Prostate gland (tissue), 2 donors: ENCODE results near the gene TM9SF1. TPM values are rescaled to one million over a fixed set of nuclear protein-coding genes. Genes with fewer than 3 reads are reported as not detected.

Experiments
- DNase-seq: peaks from one replicate; pipeline ENCODE4 v3.0.0-alpha.2; 2019; ENCODE audit warnings: low spot score
- H3K27ac ChIP-seq, 2 donors: fragments of 200-600 bp; sonication (generic); 2 replicates each; pipeline ENCODE4 v1.5.1; 2017 to 2019
- H3K27me3 ChIP-seq: fragments of 200-600 bp; sonication (generic); replicated peaks from 2 replicates; pipeline ENCODE4 v1.5.1; 2019; ENCODE audit not compliant: insufficient read depth
- H3K36me3 ChIP-seq, 2 donors: fragments of 200-600 bp; sonication (generic); 1 replicate in 1 of 2; 2 replicates in 1 of 2; pipeline versions ENCODE4 v1.5.1 to v1.8.1; 2017 to 2019
- H3K4me1 ChIP-seq: fragments of 200-600 bp; sonication (generic); replicated peaks from 2 replicates; pipeline ENCODE4 v1.5.1; 2019
- H3K4me3 ChIP-seq, 2 donors: fragments of 200-600 bp; sonication (generic); 2 replicates each; pipeline ENCODE4 v1.5.1; 2017 to 2019
- H3K9me3 ChIP-seq: fragments of 200-600 bp; sonication (generic); 2 replicates; pipeline ENCODE4 v1.5.1; 2017
- POLR2A ChIP-seq: fragments of 450-650 bp; IDR thresholded peaks from one replicate; pipeline ENCODE4 v1.6.1; 2016; ENCODE audit warnings: antibody characterized with exemption, mild to moderate bottlenecking
- POLR2AphosphoS5 ChIP-seq: sonication (generic); formaldehyde crosslinking; IDR thresholded peaks from one replicate; pipeline ENCODE4 v1.6.1; 2017; ENCODE audit warnings: antibody characterized with exemption
- WGBS: methylation state at CpG from one replicate; pipeline ENCODE4 v1.1.5; 2018; 5-methylcytosine and 5-hydroxymethylcytosine counted together
- intact Hi-C: fragments of 100-400 bp; cut with DNase I; formaldehyde crosslinking; loops from one replicate; pipeline ENCODE4 v1.14.2; 2022
- total RNA-seq, 2 donors: library from RNA; depleted of rRNA; stranded (reverse); fragments of >200 nt; gene quantifications; one replicate each; pipeline ENCODE4 v1.1.0, GENCODE V29; 2016
- TF ChIP-seq, protein P1 (sequence below), 4 experiments: fragments of 200-600 bp in 2 of 4; fragments of 450-650 bp in 2 of 4; sonication (generic) in 2 of 4; IDR thresholded peaks; 1 replicate in 3 of 4; 2 replicates in 1 of 4; pipeline ENCODE4 v1.5.1; 2016 to 2019; ENCODE audit warnings: antibody characterized with exemption in 4 of 4, mild to moderate bottlenecking in 2 of 4, moderate library complexity in 2 of 4

The TM9SF1 gene
- total RNA-seq, 2 donors from 2014 or later, result 68.9 to 113 TPM

DNA sequence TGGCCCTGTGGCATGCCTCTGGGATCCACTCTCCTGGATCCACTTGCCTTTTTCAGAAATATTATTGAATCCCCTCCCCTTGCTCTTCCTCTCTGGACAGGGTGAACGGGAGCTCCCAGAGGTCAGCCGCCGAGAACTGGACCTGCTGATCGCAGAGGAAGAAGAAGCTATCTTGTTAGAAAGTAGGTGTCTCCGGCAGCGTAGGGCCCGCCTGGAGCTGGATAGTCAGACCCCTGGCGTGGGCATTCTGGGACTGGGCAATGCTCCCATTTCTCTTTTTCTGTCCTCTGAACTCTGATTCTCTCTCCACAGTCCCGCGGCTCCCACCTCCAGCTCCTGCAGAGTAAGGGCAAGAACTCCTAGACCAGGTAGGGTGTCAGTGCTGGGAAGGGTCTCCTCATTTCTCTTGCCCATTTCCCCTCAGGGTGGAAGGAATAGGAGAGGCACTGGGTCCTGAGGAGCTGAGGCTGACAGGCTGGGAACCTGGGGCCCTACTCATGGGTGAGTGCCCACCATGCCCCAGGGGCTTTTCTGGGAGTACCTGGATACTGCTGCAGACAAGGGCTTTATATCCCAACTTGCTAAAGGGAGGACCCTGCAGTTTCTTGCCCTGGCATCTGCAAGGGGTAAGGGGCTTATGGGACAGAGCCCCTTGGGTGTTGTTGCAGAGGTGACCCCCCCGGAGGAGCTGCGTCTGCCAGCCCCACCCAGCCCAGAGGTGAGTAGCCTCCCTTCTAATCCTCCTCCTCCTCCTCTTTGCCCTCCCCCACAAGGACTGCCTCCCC, 18.0 kb downstream of the TM9SF1 start:
- peaks cover 3% of the 10 kb centered on the region for H3K4me1 ChIP-seq
- H3K27ac ChIP-seq, result no peak overlapping the region
- no peaks in the 10 kb centered on the region for H3K36me3 ChIP-seq
- 92% methylated on average over 12 of the region's 12 CpGs for WGBS
- intact Hi-C loops, result no loop called here
- H3K9me3 ChIP-seq, result no peaks in the 10 kb centered on the region
- DNase-seq, result no peak
- no peaks in the 10 kb centered on the region for H3K27me3 ChIP-seq
- TF ChIP-seq, protein P1, sequence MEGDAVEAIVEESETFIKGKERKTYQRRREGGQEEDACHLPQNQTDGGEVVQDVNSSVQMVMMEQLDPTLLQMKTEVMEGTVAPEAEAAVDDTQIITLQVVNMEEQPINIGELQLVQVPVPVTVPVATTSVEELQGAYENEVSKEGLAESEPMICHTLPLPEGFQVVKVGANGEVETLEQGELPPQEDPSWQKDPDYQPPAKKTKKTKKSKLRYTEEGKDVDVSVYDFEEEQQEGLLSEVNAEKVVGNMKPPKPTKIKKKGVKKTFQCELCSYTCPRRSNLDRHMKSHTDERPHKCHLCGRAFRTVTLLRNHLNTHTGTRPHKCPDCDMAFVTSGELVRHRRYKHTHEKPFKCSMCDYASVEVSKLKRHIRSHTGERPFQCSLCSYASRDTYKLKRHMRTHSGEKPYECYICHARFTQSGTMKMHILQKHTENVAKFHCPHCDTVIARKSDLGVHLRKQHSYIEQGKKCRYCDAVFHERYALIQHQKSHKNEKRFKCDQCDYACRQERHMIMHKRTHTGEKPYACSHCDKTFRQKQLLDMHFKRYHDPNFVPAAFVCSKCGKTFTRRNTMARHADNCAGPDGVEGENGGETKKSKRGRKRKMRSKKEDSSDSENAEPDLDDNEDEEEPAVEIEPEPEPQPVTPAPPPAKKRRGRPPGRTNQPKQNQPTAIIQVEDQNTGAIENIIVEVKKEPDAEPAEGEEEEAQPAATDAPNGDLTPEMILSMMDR (IDR thresholded peaks at IDR 0.05), result no peak
- TF ChIP-seq POLR2A, result no peak
- no peak for TF ChIP-seq POLR2AphosphoS5
- H3K4me3 ChIP-seq, result no peak overlapping the region

DNA sequence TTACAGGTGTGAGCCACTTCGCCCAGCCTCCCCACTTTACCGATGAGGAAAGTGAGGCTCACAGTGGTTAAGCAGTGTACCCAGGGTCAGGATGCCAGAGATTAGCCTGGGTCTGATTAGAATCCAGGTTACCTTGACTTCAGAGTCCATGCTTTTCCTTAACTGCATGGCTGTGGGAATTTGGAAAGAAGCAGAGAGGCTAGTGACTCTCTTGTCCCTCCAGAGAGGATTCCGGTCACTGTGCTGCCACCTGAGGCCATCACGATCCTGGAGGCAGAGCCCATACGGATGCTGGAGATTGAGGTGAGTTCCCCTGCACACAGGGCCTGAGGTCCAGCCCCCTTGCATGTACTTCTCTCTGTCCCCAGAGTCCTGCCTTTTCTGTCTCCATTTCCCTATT, 18.6 kb downstream of the TM9SF1 start:
- H3K36me3 ChIP-seq, result no peaks in the 10 kb centered on the region
- H3K27ac ChIP-seq, result no peak overlapping the region
- H3K4me3 ChIP-seq, result no peak overlapping the region
- H3K27me3 ChIP-seq, result no peaks in the 10 kb centered on the region
- intact Hi-C loops, result no loop called here
- TF ChIP-seq POLR2A (no peak), POLR2AphosphoS5 (no peak)
- TF ChIP-seq, protein P1 (IDR thresholded peaks at IDR 0.05), result no peak
- H3K9me3 ChIP-seq, result no peaks in the 10 kb centered on the region
- DNase-seq, result no peak
- peaks cover 3% of the 10 kb centered on the region for H3K4me1 ChIP-seq
- 90% methylated on average over 5 of the region's 5 CpGs for WGBS

DNA sequence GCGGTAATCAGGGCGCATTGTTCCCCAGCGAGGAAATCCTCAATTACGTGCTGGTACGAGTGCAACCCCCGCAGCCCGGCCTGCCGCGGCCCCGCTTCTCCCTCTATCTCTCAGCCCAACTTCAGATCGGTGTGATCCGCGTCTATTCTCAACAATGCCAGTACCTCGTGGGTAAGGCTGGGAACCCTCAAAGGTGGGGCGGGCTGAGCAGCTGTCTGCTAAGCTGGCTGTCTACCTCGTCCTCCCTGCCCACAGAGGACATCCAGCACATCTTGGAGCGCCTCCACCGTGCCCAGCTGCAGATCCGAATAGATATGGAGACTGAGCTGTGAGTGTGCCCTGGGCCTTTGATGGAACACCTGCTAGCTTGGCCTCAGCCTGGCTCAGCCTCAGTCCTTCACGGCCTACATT, 22.4 kb downstream of the TM9SF1 start:
- H3K9me3 ChIP-seq, result no peaks in the 10 kb centered on the region
- TF ChIP-seq, protein P1 (IDR thresholded peaks at IDR 0.05), result no peak
- TF ChIP-seq POLR2AphosphoS5 (no peak), POLR2A (no peak)
- DNase-seq, result no peak
- no peak overlapping the region for H3K27ac ChIP-seq
- intact Hi-C loops, result no loop called here
- no peak overlapping the region for H3K4me3 ChIP-seq
- no peaks in the 10 kb centered on the region for H3K4me1 ChIP-seq
- 56% methylated on average over 19 of the region's 20 CpGs for WGBS
- peaks cover 0 to 10% of the 10 kb centered on the region in 2 donors for H3K36me3 ChIP-seq
- no peaks in the 10 kb centered on the region for H3K27me3 ChIP-seq

DNA sequence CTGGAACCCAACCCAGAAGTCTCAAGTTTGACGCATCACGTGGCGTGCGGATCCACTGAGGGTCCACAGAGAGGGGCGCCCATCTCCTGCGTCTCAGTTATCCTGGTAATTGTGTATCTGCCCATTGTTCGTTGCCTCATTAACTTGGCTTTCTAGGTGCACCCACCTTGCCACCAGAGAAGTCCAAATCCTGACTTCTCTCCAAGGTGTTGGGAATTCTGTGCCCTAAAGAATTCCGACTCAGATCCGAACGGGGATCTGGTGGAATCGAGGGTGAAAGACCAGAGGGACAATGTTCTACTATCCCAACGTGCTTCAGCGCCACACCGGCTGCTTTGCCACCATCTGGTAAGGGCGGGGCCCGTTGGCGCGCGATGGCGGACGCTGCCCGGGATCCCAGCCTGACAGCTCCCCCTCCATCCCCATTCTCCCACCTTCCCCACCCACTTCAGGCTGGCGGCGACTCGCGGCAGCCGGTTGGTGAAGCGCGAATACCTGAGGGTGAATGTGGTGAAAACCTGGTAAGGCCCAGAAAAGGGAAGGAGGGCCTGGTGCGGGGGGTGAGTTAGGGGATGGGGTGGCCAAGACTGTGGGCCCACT, 22.9 kb downstream of the TM9SF1 start:
- WGBS, result 18% methylated on average over 30 of the region's 30 CpGs
- Histone ChIP-seq H3K27ac (no peak overlapping the region), H3K4me3 (peak overlapping the region; percentile 16 to 29), H3K4me1 (no peaks in the 10 kb centered on the region), H3K27me3 (no peaks in the 10 kb centered on the region), H3K36me3 (peaks cover 0 to 10% of the 10 kb centered on the region in 2 donors), H3K9me3 (no peaks in the 10 kb centered on the region)
- intact Hi-C loops, result no loop called here
- no peak for DNase-seq
- TF ChIP-seq POLR2A, result no peak
- TF ChIP-seq, protein P1 (IDR thresholded peaks at IDR 0.05), result no peak
- TF ChIP-seq POLR2AphosphoS5, result no peak
